H9 (cell line): ENCODE measurements around the gene OR4D2. TPM values are rescaled to one million over a fixed set of nuclear protein-coding genes. Genes with fewer than 3 reads are reported as not detected.

ENCODE experiments used
- DNase-seq: peaks from one replicate; pipeline ENCODE4 v3.0.0-alpha.2; 2017
- H2AFZ ChIP-seq: one replicate; pipeline ENCODE4 v1.6.1; 2013; ENCODE audit warnings: mild to moderate bottlenecking, low read length, control low read depth, moderate library complexity
- H2AK5ac ChIP-seq: 2 replicates; pipeline ENCODE4 v1.6.1; 2013; ENCODE audit warnings: low read length, control low read depth, mixed read lengths; ENCODE audit not compliant: insufficient read length
- H2BK120ac ChIP-seq: one replicate; pipeline ENCODE4 v1.6.1; 2013; ENCODE audit warnings: low read depth, mild to moderate bottlenecking, low read length, control low read depth, inconsistent platforms; ENCODE audit not compliant: poor library complexity, severe bottlenecking
- H2BK12ac ChIP-seq: 2 replicates; pipeline ENCODE4 v1.6.1; 2013; ENCODE audit warnings: low read length, control low read depth, mixed read lengths, low read depth; ENCODE audit not compliant: insufficient read length
- H2BK15ac ChIP-seq: 2 replicates; pipeline ENCODE4 v1.6.1; 2013; ENCODE audit warnings: low read depth, low read length, control low read depth
- H2BK20ac ChIP-seq: one replicate; pipeline ENCODE4 v1.6.1; 2013; ENCODE audit warnings: low read depth, mild to moderate bottlenecking, low read length, control low read depth, inconsistent platforms; ENCODE audit not compliant: poor library complexity, severe bottlenecking
- H2BK5ac ChIP-seq: 2 replicates; pipeline ENCODE4 v1.6.1; 2013; ENCODE audit warnings: low read length, control low read depth, mixed read lengths; ENCODE audit not compliant: insufficient read length
- H3K14ac ChIP-seq: 2 replicates; pipeline ENCODE4 v1.6.1; 2013; ENCODE audit warnings: low read length, control low read depth; ENCODE audit not compliant: insufficient read depth
- H3K18ac ChIP-seq: 2 replicates; pipeline ENCODE4 v1.6.1; 2013; ENCODE audit warnings: low read depth, mild to moderate bottlenecking, mixed read lengths, low read length, control low read depth; ENCODE audit not compliant: insufficient read length
- H3K23ac ChIP-seq: 2 replicates; pipeline ENCODE4 v1.6.1; 2013; ENCODE audit warnings: low read length, control low read depth, mixed read lengths, low read depth; ENCODE audit not compliant: insufficient read length
- H3K23me2 ChIP-seq: 2 replicates; pipeline ENCODE4 v1.6.1; 2013; ENCODE audit warnings: low read depth, mild to moderate bottlenecking, mixed read lengths, low read length, control low read depth; ENCODE audit not compliant: insufficient read length, poor library complexity, severe bottlenecking
- H3K27ac ChIP-seq: 2 replicates; pipeline ENCODE4 v1.5.1; 2013; ENCODE audit warnings: low read length, control low read depth, mixed read lengths, low read depth; ENCODE audit not compliant: insufficient read length
- H3K27me3 ChIP-seq: 2 replicates; pipeline ENCODE4 v1.6.1; 2013; ENCODE audit warnings: low read length, control low read depth, inconsistent platforms; ENCODE audit not compliant: insufficient read depth
- H3K4ac ChIP-seq: 2 replicates; pipeline ENCODE4 v1.6.1; 2013; ENCODE audit warnings: low read depth, mild to moderate bottlenecking, control low read depth, inconsistent platforms, low read length, moderate library complexity
- H3K4me1 ChIP-seq: 2 replicates; pipeline ENCODE4 v1.6.1; 2013; ENCODE audit warnings: low read length, control low read depth, inconsistent platforms; ENCODE audit not compliant: insufficient read depth
- H3K4me2 ChIP-seq: 2 replicates; pipeline ENCODE4 v1.6.1; 2013; ENCODE audit warnings: low read length, control low read depth, mixed read lengths; ENCODE audit not compliant: insufficient read length, insufficient read depth
- H3K56ac ChIP-seq: 2 replicates; pipeline ENCODE4 v1.6.1; 2013; ENCODE audit warnings: low read depth, mild to moderate bottlenecking, mixed read lengths, low read length, control low read depth; ENCODE audit not compliant: insufficient read length
- H3K79me1 ChIP-seq: 2 replicates; pipeline ENCODE4 v1.6.1; 2013; ENCODE audit warnings: low read depth, mild to moderate bottlenecking, moderate library complexity, low read length, control low read depth, inconsistent platforms; ENCODE audit not compliant: insufficient read depth, poor library complexity, severe bottlenecking
- H3K79me2 ChIP-seq: 2 replicates; pipeline ENCODE4 v1.6.1; 2013; ENCODE audit warnings: low read length, control low read depth, inconsistent platforms; ENCODE audit not compliant: insufficient read depth
- H3K9ac ChIP-seq: 2 replicates; pipeline ENCODE4 v1.6.1; 2013; ENCODE audit warnings: low read length, control low read depth, mixed read lengths; ENCODE audit not compliant: insufficient read length; ENCODE audit errors: extremely low read depth
- H3K9me3 ChIP-seq: one replicate; pipeline ENCODE4 v1.6.1; 2013; ENCODE audit warnings: low read depth, low read length, inconsistent platforms; ENCODE audit not compliant: control insufficient read depth
- H3T11ph ChIP-seq: one replicate; pipeline ENCODE4 v1.6.1; 2013; ENCODE audit warnings: mild to moderate bottlenecking, low read length, control low read depth, inconsistent platforms
- H4K20me1 ChIP-seq: one replicate; pipeline ENCODE4 v1.6.1; 2013; ENCODE audit not compliant: control insufficient read depth, insufficient read length, insufficient read depth
- H4K5ac ChIP-seq: 2 replicates; pipeline ENCODE4 v1.6.1; 2013; ENCODE audit warnings: low read depth, mild to moderate bottlenecking, mixed read lengths, low read length, control low read depth; ENCODE audit not compliant: insufficient read length
- H4K8ac ChIP-seq: replicated peaks from 2 replicates; pipeline ENCODE4 v1.6.1; 2013; ENCODE audit warnings: low read length, control low read depth, mixed read lengths, low read depth; ENCODE audit not compliant: insufficient read length
- H4K91ac ChIP-seq: 2 replicates; pipeline ENCODE4 v1.6.1; 2013; ENCODE audit warnings: low read depth, mild to moderate bottlenecking, moderate library complexity, mixed read lengths, low read length, control low read depth; ENCODE audit not compliant: insufficient read length
- H3K27ac Mint-ChIP-seq, 3 experiments: 2 replicates in 2 of 3; 3 replicates in 1 of 3; pipeline ENCODE4 v1.8.0; 2020 to 2021; ENCODE audit warnings: mixed read lengths in 3 of 3, mild to moderate bottlenecking in 1 of 3, moderate library complexity in 1 of 3
- H3K27me3 Mint-ChIP-seq: 2 replicates; pipeline ENCODE4 v1.8.0; 2021; ENCODE audit warnings: low read depth, mild to moderate bottlenecking, moderate library complexity, mixed read lengths
- H3K36me3 Mint-ChIP-seq, 3 experiments: 2 replicates in 2 of 3; 3 replicates in 1 of 3; pipeline ENCODE4 v1.8.0; 2020 to 2021; ENCODE audit warnings: low read depth in 3 of 3, mixed read lengths in 3 of 3; ENCODE audit not compliant: insufficient read depth in 1 of 3
- H3K4me1 Mint-ChIP-seq, 2 experiments: 2 replicates each; pipeline ENCODE4 v1.8.0; 2020; ENCODE audit warnings: mixed read lengths in 2 of 2
- H3K4me3 Mint-ChIP-seq, 2 experiments: 2 replicates in 1 of 2; 3 replicates in 1 of 2; pipeline ENCODE4 v1.8.0; 2020 to 2021; ENCODE audit warnings: mild to moderate bottlenecking in 2 of 2, mixed read lengths in 2 of 2, moderate library complexity in 1 of 2
- H3K9me3 Mint-ChIP-seq, 2 experiments: 2 replicates in 1 of 2; 3 replicates in 1 of 2; pipeline ENCODE4 v1.8.0; 2020; ENCODE audit warnings: mild to moderate bottlenecking in 2 of 2, mixed read lengths in 2 of 2, moderate library complexity in 1 of 2
- WGBS: extraction: QIAGEN DNeasy Blood & Tissue Kit; methylation state at CpG from one replicate; pipeline ENCODE4 v1.1.7; 2013; ENCODE audit warnings: missing lambda C conversion rate, low lambda C conversion rate, mixed read lengths; ENCODE audit not compliant: insufficient read length; ENCODE audit errors: extremely low coverage; 5-methylcytosine and 5-hydroxymethylcytosine counted together
- total RNA-seq: library from RNA; stranded (reverse); gene quantifications from 2 replicates; pipeline ENCODE4 v1.2.1, GENCODE V29; 2021
- TF ChIP-seq, protein P1 (sequence below): fragments of 200-600 bp; sonication (generic); conservative IDR thresholded peaks from 3 replicates; pipeline ENCODE4 v1.8.0; 2021; ENCODE audit warnings: antibody characterized with exemption, mild to moderate bottlenecking

OR4D2 gene
- total RNA-seq, 1 experiment from 2014 or later, result not detected

- no peak overlapping the region for H3K4ac ChIP-seq
- no peaks in the 10 kb centered on the region for H3K4me1 ChIP-seq
- H3K27me3 ChIP-seq, result no peaks in the 10 kb centered on the region
- H3K23me2 ChIP-seq, result no peaks in the 10 kb centered on the region
- Mint-ChIP-seq H3K9me3 (no peaks in the 10 kb centered on the region), H3K4me3 (no peak overlapping the region; a peak in 1 of 5 replicates), H3K27me3 (peaks cover 25% of the 10 kb centered on the region), H3K27ac (no peak overlapping the region), H3K4me1 (peaks cover 5 to 7% of the 10 kb centered on the region in 2 experiments; a peak in 3 of 4 replicates), H3K36me3 (no peaks in the 10 kb centered on the region)
- no peak overlapping the region for H2BK120ac ChIP-seq
- no peaks in the 10 kb centered on the region for H3K9me3 ChIP-seq
- no peak overlapping the region for H2BK15ac ChIP-seq
- no peak overlapping the region for H2AFZ ChIP-seq
- no peak overlapping the region; the same call in 1 of the 2 replicates for H3K14ac ChIP-seq
- no CpG with 5 or more reads among the region's 18 CpGs for whole genome bisulfite sequencing
- H3K79me1 ChIP-seq, result no peaks in the 10 kb centered on the region
- H3K27ac ChIP-seq, result no peak overlapping the region
- no peak overlapping the region for H2BK20ac ChIP-seq
- no peak overlapping the region for H4K91ac ChIP-seq
- H3K79me2 ChIP-seq, result no peaks in the 10 kb centered on the region
- no peak overlapping the region for H3K4me2 ChIP-seq
- no peak overlapping the region for H2BK5ac ChIP-seq
- no peak overlapping the region for H3T11ph ChIP-seq
- peak; percentile 75 for DNase-seq
- no peak overlapping the region for H3K56ac ChIP-seq
- no peak overlapping the region for H4K5ac ChIP-seq
- TF ChIP-seq, protein P1, sequence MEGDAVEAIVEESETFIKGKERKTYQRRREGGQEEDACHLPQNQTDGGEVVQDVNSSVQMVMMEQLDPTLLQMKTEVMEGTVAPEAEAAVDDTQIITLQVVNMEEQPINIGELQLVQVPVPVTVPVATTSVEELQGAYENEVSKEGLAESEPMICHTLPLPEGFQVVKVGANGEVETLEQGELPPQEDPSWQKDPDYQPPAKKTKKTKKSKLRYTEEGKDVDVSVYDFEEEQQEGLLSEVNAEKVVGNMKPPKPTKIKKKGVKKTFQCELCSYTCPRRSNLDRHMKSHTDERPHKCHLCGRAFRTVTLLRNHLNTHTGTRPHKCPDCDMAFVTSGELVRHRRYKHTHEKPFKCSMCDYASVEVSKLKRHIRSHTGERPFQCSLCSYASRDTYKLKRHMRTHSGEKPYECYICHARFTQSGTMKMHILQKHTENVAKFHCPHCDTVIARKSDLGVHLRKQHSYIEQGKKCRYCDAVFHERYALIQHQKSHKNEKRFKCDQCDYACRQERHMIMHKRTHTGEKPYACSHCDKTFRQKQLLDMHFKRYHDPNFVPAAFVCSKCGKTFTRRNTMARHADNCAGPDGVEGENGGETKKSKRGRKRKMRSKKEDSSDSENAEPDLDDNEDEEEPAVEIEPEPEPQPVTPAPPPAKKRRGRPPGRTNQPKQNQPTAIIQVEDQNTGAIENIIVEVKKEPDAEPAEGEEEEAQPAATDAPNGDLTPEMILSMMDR, result peak; percentile 54
- H4K20me1 ChIP-seq, result no peaks in the 10 kb centered on the region
- no peak overlapping the region for H4K8ac ChIP-seq
- no peak overlapping the region for H2BK12ac ChIP-seq
- H3K9ac ChIP-seq, result no peak overlapping the region
- no peak overlapping the region for H3K18ac ChIP-seq
- H3K23ac ChIP-seq, result no peak overlapping the region
- H2AK5ac ChIP-seq, result no peak overlapping the region
Observed at GRCh38 chr17:58193641-58194255, 27.0 kb downstream of the OR4D2 start.
